A673 (cell line): ENCODE measurements around the gene PFKFB4.

Experiments
- CTCF ChIP-seq: fragments of 300-800, 200-600 bp; sonication (generic); conservative IDR thresholded peaks from 2 replicates; pipeline ENCODE4 v1.5.1; 2017; ENCODE audit warnings: low read depth, mild to moderate bottlenecking, antibody characterized with exemption, low read length, moderate library complexity, mixed read lengths
- EZH2 ChIP-seq: fragments of 200-600 bp; sonication (generic); IDR thresholded peaks from 2 replicates; pipeline ENCODE4 v1.6.1; 2017; ENCODE audit warnings: borderline replicate concordance, low read depth, mild to moderate bottlenecking, mixed read lengths, antibody characterized with exemption, low read length; ENCODE audit not compliant: poor library complexity, severe bottlenecking

GRCh38 chr3:48532271-48532976, 24.2 kb downstream of the PFKFB4 start:
- no peak for TF ChIP-seq CTCF
- no peak for TF ChIP-seq EZH2
